HepG2 (cell line): ENCODE measurements around the gene ALDOA. TPM values are rescaled to one million over a fixed set of nuclear protein-coding genes. Genes with fewer than 3 reads are reported as not detected.

Experiments used
- BORCS8-MEF2B ChIP-seq: sonication (generic); formaldehyde crosslinking; IDR thresholded peaks from 2 replicates; pipeline ENCODE4 v1.8.0; 2022; ENCODE audit warnings: mild to moderate bottlenecking, missing genetic modification reagents
- CEBPB ChIP-seq: IDR thresholded peaks from 2 replicates; pipeline ENCODE4 v1.6.1; 2011; ENCODE audit warnings: low read depth, low read length, improper control_type of control experiment, borderline replicate concordance
- CHCHD3 ChIP-seq: sonication (generic); formaldehyde crosslinking; IDR thresholded peaks from 2 replicates; pipeline ENCODE4 v1.8.0; 2022; ENCODE audit warnings: mild to moderate bottlenecking, missing genetic modification reagents, moderate library complexity
- HNRNPK ChIP-seq: fragments of 200-400 bp; formaldehyde crosslinking; IDR thresholded peaks from 2 replicates; pipeline ENCODE4 v1.6.1; 2018; ENCODE audit warnings: low read length, low read depth, moderate library complexity, mild to moderate bottlenecking; ENCODE audit not compliant: poor library complexity, severe bottlenecking
- KAT7 ChIP-seq: IDR thresholded peaks from 2 replicates; pipeline ENCODE4 v1.6.1; 2018; ENCODE audit warnings: borderline replicate concordance, missing compliant biosample characterization
- MIER3 ChIP-seq: IDR thresholded peaks from 2 replicates; pipeline ENCODE4 v1.6.1; 2016; ENCODE audit warnings: missing compliant biosample characterization, borderline replicate concordance
- MXD1 ChIP-seq: sonication (generic); formaldehyde crosslinking; IDR thresholded peaks from 2 replicates; pipeline ENCODE4 v1.4.0; 2020; ENCODE audit warnings: mild to moderate bottlenecking, missing genetic modification reagents
- RNF2 ChIP-seq: fragments of 450-650 bp; conservative IDR thresholded peaks from 2 replicates; pipeline ENCODE4 v1.6.1; 2016; ENCODE audit warnings: low read depth
- ZNF34 ChIP-seq: sonication (generic); formaldehyde crosslinking; IDR thresholded peaks from 2 replicates; pipeline ENCODE4 v1.4.0; 2020; ENCODE audit warnings: mild to moderate bottlenecking, missing genetic modification reagents, borderline replicate concordance
- ZNF761 ChIP-seq: sonication (generic); formaldehyde crosslinking; conservative IDR thresholded peaks from 2 replicates; pipeline ENCODE4 v1.4.0; 2020; ENCODE audit warnings: mild to moderate bottlenecking, missing genetic modification reagents
- ZNF775 ChIP-seq: sonication (generic); formaldehyde crosslinking; IDR thresholded peaks from 2 replicates; pipeline ENCODE4 v1.4.0; 2020; ENCODE audit warnings: missing genetic modification reagents, mild to moderate bottlenecking, moderate library complexity, borderline replicate concordance
- ZNF792 ChIP-seq: IDR thresholded peaks from 2 replicates; pipeline ENCODE4 v1.6.1; 2016
- polyA plus RNA-seq, 8 experiments: library from polyadenylated mRNA; depleted of rRNA in 3 of 8; stranded (reverse) in 7 of 8; unstranded in 1 of 8; fragments of >200 nt; fragmentation: Illumina TruSeq in 4 of 8; extraction: Trizol in 4 of 8; gene quantifications; 2 replicates each; pipeline versions ENCODE4 v1.2.1 to v1.2.3, GENCODE V29; 2011 to 2016; ENCODE audit warnings: low read depth in 4 of 8, missing spikeins in 1 of 8, mixed read lengths in 1 of 8; ENCODE audit not compliant: insufficient read depth in 1 of 8
- total RNA-seq, 5 experiments: library from RNA; depleted of rRNA; stranded (reverse); fragments of >200 nt; fragmentation: Illumina TruSeq; extraction: Trizol; gene quantifications; 2 replicates each; pipeline ENCODE4 v1.2.3, GENCODE V29; 2016; ENCODE audit warnings: low read depth in 1 of 5
- TF ChIP-seq, protein P1 (sequence below): sonication (generic); formaldehyde crosslinking; IDR thresholded peaks from 2 replicates; pipeline ENCODE4 v1.4.0; 2020; ENCODE audit warnings: mild to moderate bottlenecking, missing genetic modification reagents, borderline replicate concordance
- TF ChIP-seq, protein P2 (sequence below): sonication (generic); formaldehyde crosslinking; IDR thresholded peaks from 2 replicates; pipeline ENCODE4 v1.4.0; 2020; ENCODE audit warnings: missing genetic modification reagents
- TF ChIP-seq, protein P3 (sequence below): sonication (generic); formaldehyde crosslinking; IDR thresholded peaks from 2 replicates; pipeline ENCODE4 v1.5.0; 2020; ENCODE audit warnings: mild to moderate bottlenecking, missing genetic modification reagents, borderline replicate concordance

ALDOA gene
- total and polyA plus RNA-seq, 2 of the 13 experiments (the other 11 are each of a cell fraction or from before 2014, with no cell fraction given) = 925 to 1,884 TPM

- TF ChIP-seq ZNF792 (CRISPR knock-in tag) = peak; percentile 59; the same call in 1 of the 2 replicates
- TF ChIP-seq, protein P1, sequence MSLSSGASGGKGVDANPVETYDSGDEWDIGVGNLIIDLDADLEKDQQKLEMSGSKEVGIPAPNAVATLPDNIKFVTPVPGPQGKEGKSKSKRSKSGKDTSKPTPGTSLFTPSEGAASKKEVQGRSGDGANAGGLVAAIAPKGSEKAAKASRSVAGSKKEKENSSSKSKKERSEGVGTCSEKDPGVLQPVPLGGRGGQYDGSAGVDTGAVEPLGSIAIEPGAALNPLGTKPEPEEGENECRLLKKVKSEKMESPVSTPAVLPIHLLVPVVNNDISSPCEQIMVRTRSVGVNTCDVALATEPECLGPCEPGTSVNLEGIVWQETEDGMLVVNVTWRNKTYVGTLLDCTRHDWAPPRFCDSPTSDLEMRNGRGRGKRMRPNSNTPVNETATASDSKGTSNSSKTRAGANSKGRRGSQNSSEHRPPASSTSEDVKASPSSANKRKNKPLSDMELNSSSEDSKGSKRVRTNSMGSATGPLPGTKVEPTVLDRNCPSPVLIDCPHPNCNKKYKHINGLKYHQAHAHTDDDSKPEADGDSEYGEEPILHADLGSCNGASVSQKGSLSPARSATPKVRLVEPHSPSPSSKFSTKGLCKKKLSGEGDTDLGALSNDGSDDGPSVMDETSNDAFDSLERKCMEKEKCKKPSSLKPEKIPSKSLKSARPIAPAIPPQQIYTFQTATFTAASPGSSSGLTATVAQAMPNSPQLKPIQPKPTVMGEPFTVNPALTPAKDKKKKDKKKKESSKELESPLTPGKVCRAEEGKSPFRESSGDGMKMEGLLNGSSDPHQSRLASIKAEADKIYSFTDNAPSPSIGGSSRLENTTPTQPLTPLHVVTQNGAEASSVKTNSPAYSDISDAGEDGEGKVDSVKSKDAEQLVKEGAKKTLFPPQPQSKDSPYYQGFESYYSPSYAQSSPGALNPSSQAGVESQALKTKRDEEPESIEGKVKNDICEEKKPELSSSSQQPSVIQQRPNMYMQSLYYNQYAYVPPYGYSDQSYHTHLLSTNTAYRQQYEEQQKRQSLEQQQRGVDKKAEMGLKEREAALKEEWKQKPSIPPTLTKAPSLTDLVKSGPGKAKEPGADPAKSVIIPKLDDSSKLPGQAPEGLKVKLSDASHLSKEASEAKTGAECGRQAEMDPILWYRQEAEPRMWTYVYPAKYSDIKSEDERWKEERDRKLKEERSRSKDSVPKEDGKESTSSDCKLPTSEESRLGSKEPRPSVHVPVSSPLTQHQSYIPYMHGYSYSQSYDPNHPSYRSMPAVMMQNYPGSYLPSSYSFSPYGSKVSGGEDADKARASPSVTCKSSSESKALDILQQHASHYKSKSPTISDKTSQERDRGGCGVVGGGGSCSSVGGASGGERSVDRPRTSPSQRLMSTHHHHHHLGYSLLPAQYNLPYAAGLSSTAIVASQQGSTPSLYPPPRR (CRISPR knock-in tag) = no peak
- TF ChIP-seq, protein P2, sequence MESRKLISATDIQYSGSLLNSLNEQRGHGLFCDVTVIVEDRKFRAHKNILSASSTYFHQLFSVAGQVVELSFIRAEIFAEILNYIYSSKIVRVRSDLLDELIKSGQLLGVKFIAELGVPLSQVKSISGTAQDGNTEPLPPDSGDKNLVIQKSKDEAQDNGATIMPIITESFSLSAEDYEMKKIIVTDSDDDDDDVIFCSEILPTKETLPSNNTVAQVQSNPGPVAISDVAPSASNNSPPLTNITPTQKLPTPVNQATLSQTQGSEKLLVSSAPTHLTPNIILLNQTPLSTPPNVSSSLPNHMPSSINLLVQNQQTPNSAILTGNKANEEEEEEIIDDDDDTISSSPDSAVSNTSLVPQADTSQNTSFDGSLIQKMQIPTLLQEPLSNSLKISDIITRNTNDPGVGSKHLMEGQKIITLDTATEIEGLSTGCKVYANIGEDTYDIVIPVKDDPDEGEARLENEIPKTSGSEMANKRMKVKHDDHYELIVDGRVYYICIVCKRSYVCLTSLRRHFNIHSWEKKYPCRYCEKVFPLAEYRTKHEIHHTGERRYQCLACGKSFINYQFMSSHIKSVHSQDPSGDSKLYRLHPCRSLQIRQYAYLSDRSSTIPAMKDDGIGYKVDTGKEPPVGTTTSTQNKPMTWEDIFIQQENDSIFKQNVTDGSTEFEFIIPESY (CRISPR knock-in tag) = peak; percentile 75
- TF ChIP-seq ZNF775 (CRISPR knock-in tag) = no peak
- peak; percentile 52; the same call in 1 of the 2 replicates for TF ChIP-seq MIER3 (CRISPR knock-in tag)
- peak; percentile 55; the same call in 1 of the 2 replicates for TF ChIP-seq MXD1 (CRISPR knock-in tag)
- TF ChIP-seq BORCS8-MEF2B = no peak
- peak; percentile 88; the same call in 1 of the 2 replicates for TF ChIP-seq ZNF34 (CRISPR knock-in tag)
- TF ChIP-seq RNF2 = no peak
- TF ChIP-seq CHCHD3 (CRISPR knock-in tag) = peak; percentile 76; the same call in 1 of the 2 replicates
- no peak for TF ChIP-seq CEBPB
- TF ChIP-seq ZNF761 (CRISPR knock-in tag) = no peak
- TF ChIP-seq HNRNPK = no peak
- TF ChIP-seq, protein P3, sequence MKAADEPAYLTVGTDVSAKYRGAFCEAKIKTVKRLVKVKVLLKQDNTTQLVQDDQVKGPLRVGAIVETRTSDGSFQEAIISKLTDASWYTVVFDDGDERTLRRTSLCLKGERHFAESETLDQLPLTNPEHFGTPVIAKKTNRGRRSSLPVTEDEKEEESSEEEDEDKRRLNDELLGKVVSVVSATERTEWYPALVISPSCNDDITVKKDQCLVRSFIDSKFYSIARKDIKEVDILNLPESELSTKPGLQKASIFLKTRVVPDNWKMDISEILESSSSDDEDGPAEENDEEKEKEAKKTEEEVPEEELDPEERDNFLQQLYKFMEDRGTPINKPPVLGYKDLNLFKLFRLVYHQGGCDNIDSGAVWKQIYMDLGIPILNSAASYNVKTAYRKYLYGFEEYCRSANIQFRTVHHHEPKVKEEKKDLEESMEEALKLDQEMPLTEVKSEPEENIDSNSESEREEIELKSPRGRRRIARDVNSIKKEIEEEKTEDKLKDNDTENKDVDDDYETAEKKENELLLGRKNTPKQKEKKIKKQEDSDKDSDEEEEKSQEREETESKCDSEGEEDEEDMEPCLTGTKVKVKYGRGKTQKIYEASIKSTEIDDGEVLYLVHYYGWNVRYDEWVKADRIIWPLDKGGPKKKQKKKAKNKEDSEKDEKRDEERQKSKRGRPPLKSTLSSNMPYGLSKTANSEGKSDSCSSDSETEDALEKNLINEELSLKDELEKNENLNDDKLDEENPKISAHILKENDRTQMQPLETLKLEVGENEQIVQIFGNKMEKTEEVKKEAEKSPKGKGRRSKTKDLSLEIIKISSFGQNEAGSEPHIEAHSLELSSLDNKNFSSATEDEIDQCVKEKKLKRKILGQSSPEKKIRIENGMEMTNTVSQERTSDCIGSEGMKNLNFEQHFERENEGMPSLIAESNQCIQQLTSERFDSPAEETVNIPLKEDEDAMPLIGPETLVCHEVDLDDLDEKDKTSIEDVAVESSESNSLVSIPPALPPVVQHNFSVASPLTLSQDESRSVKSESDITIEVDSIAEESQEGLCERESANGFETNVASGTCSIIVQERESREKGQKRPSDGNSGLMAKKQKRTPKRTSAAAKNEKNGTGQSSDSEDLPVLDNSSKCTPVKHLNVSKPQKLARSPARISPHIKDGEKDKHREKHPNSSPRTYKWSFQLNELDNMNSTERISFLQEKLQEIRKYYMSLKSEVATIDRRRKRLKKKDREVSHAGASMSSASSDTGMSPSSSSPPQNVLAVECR (CRISPR knock-in tag) = peak; percentile 77
- no peak for TF ChIP-seq KAT7 (CRISPR knock-in tag)
Observed at GRCh38 chr16:30091474-30092372, 26.2 kb downstream of the ALDOA start, which contains the start of gene TBX6 (continued).
